Hypothalamus (tissue), 51 donors: ENCODE measurements around the gene SAMD4B.

Source experiments
- DNase-seq, 51 donors: peaks; one replicate each; lab custom pipeline; 2025; lab: John Stamatoyannopoulos, UW

The SAMD4B gene

DNA sequence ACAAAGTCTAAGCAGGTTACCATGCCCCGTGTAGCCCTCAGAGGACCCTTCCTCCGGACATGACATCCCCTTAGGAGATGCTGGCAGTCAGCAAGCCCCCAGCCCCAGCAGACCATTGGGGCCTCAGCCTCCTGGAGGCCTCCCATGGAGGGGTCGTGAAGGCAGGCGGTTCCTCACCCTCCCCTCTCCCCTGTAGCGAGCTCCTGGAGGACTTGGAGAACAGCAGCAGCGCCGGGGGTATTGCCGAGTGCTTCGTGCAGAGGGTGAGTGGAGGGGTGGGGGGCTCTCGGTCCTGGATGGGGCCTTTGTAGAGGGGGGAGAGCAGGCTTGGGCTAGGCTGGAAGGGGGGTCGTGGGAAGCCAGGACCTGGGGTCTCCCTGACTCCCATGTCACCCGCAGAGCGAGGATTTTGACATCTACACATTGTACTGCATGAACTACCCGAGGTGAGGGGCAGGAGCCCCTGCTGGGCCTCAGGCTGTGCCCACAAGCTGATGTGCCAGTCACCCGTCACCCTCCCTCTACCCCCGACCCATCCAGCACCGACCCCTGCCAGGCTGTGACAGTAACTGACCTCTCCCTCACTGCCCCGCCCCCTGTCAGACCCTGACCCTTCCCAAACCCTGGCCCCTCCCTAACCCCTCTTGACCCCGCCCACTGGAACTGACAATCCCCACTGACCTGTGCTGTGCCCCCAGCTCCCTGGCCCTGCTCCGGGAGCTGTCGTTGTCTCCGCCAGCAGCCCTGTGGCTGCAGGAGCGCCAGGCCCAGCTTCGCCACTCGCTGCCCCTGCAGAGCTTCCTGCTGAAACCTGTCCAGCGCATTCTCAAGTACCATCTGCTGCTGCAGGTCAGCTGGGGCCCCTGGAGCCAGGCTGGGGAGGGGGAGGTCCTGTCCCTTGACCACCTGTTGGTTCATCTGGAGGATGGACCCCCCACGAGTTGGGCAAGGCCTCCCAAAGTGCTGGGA is 74.2 kb downstream of the SAMD4B start:
- DNase-seq = no peak

DNA sequence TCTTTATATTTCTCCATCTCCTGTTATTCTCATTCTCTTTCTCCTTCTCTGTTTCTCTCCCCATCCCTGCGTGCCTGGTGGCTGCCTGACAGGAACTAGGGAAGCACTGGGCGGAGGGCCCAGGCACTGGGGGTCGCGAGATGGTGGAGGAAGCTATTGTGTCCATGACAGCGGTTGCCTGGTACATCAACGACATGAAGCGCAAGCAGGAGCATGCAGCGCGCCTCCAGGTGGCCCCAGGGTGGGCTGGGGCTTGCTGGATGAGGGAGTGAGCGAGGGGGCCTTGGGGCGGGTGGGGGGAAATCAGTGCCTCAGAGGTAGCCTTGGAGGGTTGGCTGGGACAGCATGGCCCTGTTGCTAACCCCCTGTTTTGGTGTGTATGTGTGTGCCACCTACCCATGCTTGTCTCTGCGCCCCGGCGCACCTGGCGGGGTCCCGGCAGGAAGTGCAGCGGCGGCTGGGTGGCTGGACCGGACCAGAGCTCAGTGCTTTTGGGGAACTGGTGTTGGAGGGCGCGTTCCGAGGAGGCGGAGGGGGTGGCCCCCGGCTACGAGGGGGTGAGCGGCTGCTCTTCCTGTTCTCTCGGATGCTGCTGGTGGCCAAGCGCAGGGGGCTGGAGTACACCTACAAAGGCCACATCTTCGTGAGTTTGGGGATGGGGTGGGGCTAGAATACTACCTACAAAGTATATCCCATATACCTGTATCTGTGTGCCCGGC is 75.4 kb downstream of the SAMD4B start:
- no peak for DNase-seq

- no peak for DNase-seq
Observed at GRCh38 chr19:39419003-39419402, 76.8 kb downstream of the SAMD4B start.

- no peak for DNase-seq
Observed at GRCh38 chr19:39420769-39421168, 78.5 kb downstream of the SAMD4B start.

- DNase-seq = no peak
Observed at GRCh38 chr19:39422020-39422419, 79.8 kb downstream of the SAMD4B start.

GRCh38 chr19:39423258-39424086 is 81.3 kb downstream of the SAMD4B start:
- no peak for DNase-seq

- DNase-seq = no peak
Observed at GRCh38 chr19:39424934-39425333, 82.7 kb downstream of the SAMD4B start.

DNA sequence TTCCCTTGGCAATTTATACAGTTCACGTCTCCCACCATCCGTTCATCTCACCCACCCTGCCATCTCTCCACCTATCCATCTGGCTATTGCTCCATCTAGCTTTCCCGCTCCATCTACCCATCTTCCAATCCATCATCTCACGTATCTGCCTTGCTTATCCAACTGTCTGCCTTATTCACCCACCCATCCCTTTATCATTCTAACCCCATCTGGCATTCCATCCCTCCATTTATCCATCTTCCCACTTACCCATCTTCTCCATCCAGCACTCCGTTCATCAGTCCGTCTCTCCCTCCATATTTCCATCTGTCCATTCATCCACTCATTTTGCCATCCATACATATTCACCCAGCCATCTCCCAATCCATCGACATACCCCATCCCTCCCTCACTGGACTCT is 83.5 kb downstream of the SAMD4B start:
- no peak for DNase-seq

DNA sequence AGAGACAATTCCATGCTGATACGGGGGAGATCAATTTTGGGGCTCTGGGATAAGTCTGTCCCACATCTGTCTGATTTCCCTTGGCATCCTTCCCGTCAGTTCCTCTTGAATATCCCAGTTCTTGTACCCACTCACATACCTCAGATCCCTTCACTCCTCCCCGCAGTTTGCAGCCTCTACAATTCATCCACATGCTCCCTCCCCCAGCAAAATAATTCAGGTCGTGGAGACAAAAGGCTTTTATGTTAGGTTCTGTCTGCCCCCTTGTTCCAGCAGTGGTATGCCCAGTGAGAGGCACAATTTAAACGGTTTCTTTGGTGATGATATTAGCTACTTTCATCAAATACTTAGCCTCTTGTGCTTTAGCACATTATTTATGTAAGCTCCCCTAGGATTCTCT is 83.9 kb downstream of the SAMD4B start:
- DNase-seq = no peak

GRCh38 chr19:39427707-39428106 is 85.5 kb downstream of the SAMD4B start:
- no peak for DNase-seq

DNA sequence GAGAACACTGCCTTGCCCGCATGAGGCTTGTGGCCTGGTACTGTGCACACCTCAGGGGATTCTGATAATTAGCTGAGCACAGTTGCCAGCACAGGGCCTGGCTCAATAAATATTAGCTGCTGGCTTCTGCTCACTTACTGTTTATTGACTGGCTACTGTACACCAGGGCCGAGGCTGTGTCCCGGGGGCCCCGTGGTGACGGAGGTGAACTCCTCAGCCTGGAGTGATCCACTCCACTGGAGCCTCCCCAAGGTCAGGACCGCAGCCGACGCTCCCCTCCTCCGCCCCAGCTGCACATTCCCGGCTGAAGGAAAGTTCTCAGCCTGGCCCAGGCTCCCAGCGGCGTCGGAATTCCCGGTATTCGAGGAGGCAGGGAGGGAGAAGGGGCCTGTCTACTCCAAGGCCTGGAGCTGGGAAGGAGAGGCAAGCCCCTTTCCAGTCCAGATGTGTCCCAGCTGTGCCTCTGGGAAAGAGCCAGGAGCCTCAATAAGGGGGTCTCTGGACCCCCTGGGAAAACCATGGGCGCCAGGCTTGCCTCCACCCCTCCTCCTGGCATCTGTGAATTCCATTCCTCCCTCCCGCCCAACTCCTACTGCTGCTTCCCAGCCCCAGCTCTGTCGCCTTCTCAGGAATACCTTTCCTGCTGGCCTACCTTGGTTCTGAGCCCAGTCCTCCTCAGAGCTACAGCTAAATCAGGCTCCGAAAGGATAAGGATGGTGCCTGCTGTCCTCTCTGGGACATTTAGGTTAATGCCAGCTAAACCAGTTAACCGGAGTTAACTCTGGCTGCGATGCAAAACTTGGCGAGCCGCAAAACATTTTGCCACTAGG is 86.3 kb downstream of the SAMD4B start:
- peak in 1 of 51 donors; percentile 10 for DNase-seq

- peak in 2 of 51 donors; percentile 20 to 23 for DNase-seq
Observed at GRCh38 chr19:39430675-39431593, 88.7 kb downstream of the SAMD4B start.

- DNase-seq = no peak
Observed at GRCh38 chr19:39432677-39433025, 90.4 kb downstream of the SAMD4B start.

DNA sequence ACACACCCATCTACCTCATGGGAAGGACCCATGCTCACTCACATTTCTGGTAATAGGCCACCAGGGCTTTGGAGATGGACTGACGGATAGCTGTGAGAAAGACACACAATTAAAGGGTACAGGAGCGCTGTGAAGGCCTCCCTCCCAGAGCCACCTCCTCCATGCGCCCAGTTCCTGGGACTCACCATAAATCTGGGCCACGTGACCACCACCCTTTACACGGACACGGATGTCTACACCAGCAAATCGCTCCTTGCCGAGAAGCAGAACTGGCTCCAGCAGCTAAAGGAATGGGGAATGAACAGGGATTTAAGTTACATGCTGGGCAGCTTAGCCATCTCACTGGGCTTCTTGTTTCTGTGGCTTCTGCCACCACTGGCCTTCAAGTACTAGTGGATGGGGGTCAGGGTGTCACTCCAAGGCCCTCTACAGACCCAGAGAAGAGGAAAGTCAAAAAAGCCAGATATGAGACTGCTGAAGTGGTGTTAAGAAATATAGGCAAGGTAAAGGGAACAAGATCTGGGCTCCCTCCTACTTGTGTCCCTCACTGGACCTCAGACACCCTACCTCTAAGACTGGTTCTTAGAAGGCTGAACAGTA is 91.4 kb downstream of the SAMD4B start:
- no peak for DNase-seq

DNA sequence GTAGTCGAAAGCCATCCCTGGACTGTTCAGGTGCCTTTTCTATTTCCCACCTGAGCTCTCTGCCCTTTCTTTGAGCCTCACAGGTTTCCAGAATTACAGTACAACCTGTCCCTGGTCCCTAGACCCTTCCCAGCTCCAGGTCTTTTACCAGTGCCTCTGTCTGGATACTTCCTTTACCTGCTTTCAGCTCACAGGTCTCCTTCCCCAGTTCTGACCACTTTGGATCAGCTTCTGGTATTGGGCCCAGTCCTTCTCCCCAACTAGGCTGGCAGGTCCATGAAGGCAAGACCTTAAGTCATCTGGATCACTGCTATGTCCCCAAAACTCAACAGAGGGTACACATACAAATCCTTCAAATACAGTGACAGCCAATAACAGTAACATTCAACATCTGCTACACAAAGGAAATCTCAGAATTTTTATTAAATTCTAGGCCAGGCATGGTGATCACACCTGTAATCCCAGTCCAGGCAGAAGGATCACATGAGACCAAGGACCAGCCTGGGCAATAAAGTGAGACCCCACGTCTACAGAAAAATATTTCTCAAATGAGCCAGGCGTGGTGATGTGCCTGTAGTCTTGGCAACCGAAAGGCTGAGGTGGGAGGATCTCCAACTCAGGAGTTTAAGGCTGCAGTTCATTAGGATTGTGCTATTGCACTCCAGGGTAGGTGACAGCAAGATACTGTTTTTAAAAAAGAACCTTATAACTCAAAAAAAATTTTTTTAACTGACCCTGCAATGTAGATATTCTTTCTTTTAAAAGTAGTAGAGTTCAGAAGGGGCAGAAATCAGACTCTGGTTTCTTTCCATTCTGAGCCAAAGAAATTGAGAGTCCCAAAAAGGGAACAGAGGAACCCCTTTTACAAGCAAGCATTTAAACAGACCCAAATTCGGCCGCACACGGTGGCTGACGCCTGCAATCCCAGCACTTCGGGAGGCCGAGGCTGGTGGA is 92.2 kb downstream of the SAMD4B start:
- no peak for DNase-seq
